HS-5 (cell line): Measurements from ENCODE around the gene DGKB.

Experiments used
- DNase-seq: peaks from one replicate; pipeline ENCODE4 v3.0.0-alpha.2; 2012; ENCODE audit warnings: low read depth

Gene DGKB

DNA sequence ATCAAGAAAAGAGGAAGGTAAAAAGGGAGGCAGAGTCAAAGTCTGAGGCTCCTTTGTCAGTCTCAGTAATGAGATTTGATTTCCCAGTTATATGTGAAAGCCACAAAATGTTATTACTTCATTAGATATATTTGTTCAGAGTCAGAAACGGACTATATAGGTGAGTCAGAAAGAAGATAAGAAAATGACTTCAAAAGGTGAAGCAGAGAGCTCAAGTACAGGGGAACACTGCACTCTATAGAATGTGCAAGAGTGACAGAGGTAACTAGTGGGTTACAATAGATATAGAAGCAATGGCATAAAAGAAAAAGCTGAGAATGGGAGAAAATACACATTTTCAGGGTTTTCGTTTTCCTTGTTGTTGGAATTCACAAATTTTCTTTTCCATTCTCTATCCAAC lies 43.3 kb downstream of the DGKB start:
- DNase-seq: no peak

DNA sequence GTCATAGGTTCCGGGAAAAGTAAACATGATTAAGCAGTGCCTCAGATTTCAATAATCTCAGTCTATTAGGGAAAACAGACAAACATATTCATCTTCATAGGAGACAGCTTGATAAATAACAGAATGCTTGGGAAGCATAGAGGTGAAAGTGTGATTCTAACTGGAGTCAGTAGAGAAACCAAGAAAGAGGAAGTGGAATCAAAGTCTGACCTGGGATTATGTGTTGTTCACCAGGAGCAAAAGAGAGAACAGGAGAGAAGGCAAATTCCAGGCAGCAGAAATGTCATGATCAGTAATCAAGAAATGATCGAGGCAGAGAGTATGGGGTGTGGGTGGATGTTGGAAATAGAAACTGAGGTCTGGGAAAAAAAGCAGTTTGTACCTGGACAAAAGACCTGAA lies 43.7 kb downstream of the DGKB start:
- no peak for DNase-seq

DNA sequence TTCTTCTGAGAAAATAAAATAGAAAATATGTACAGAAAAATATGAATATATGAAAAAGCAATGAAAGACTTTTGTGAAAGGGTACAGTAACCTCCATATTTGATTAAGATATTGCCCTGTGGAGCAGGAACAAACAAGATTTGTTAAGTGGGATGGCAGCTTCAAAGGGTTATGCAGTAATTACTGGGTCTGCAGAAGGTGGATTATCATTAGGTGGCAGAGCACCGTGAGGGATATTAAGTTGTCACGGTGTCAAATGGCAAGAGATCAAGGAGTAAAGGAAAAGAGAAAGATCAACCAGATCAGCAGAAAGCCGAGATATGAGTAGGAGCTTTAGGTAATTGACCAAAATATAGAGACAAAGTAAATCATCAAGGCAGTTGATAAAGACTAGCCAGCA lies 44.1 kb downstream of the DGKB start:
- DNase-seq: no peak

DNA sequence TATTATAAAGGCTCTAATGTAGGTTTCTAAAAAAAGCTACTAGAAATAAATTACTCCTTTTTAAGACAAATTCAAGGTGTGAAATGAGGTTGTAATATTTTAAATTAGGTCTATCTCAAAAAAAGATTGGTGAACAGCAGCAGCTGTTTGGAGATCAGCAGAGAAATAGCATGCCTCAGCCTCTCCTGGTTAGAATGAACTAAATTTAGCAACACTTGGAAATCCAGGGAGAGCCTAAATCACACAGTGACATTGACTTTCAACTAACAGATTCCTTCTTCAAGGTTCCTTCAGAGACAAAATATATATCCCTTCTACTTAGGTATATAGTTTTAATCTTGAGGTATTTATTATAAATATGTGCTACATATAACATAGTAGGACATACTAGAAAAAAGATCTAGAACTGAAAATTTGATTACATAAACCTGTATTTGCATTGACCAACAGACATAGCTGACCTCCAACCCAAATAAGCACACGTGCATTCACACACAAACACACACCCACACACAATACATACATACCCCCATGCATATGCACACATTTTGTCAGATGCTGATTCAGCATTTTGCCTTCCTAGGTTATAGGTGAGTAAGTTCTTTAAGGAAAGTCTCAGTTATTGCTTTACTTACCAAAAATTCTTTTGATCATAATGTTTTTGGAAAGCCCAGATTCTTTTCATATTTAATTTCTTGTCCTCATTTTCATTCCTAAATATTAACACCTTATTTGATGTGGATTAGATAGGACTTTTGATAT lies 47.3 kb downstream of the DGKB start:
- DNase-seq: no peak

DNA sequence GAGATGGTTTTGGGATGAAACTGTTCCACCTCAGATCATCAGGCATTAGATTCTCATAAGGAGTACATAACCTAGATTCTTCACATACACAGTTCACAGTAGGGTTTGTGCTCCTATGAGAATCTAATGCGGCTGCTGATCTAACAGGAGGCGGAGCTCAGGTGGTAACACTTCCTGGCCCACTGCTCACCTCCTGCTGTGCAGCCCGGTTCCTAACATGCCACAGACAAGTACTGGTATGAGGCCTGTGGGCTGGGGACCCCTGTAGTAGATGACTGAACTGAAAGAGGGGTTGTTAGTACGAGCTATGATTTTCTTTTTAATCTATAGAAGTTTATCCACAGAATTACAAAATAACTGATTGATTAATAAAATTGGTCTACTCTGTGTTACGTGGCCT lies 48.1 kb downstream of the DGKB start:
- DNase-seq: no peak

DNA sequence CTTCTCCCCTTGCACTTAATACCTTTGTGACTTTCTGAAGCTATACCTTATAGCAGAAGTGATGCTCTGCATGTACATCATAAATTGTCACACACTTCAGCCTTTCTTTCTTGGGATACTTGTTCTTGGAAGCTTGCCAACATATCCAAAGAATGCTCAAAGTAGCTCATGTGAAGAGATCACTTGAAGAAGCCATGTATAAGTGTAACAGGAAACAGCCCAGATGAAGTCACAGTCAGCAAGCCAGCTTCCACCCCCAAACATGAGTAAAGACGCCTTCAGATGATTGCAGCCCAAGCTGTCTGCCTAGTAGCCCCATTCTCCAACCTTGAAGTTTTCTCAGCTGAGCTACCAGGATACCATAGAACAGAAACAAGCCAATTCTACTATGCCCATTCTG lies 50.9 kb downstream of the DGKB start:
- no peak for DNase-seq

DNA sequence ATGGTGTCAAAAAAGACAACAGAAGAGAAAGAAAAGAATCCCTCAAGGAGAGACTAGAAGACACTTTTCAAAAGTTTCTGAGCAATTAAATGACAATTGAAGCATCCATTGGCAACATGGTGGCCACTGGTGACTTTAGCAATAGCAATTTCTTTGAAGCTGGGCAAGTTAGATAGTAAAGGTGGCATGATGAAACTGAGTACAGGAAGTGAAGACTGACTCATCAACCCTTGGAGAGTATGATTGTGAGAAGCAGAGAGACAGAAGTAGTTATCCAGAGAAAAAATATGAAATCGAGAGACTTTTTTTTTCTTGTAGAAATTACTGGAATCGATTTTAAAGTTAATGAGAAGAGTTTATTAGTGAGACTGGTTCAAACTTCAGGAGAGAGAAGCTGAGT lies 52.5 kb downstream of the DGKB start:
- DNase-seq: no peak

DNA sequence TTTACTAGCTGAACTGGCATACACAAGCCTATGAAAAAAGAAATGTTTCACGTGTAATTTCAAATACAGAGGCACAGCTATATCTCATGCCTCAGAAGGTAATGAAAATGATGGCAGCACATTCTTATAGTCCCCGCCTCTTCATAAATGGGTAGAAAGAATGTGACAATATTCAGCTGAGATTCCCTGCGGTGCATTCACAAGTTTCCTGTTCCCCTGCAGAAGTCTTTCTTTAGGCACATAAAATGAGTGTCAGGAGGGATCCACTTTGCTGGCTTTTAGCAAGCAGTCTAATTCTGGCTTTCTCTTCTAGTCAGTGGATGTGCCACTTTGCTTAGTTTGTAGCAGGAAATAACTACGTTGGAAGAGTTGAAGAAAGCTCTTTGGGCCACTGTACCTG lies 56.1 kb downstream of the DGKB start:
- no peak for DNase-seq

DNA sequence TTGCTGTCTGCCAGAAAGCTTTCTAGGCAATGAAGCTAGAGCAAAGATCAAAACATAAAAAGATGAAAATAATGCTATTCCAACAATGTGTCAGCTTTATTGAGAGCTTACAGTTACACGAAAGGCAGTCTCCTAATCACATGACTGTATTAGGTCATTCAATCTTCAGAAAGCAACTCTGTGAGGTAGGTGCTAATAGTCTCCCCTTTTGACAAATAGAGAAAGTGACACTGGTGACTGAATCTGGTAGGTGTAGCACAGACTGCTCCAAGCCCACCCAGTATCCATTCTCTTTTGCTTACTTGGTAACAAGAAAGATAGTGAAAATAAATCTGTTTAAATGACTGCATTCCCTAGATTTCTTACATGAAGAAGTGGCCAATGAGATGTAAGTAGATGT lies 58.8 kb downstream of the DGKB start:
- DNase-seq: no peak

DNA sequence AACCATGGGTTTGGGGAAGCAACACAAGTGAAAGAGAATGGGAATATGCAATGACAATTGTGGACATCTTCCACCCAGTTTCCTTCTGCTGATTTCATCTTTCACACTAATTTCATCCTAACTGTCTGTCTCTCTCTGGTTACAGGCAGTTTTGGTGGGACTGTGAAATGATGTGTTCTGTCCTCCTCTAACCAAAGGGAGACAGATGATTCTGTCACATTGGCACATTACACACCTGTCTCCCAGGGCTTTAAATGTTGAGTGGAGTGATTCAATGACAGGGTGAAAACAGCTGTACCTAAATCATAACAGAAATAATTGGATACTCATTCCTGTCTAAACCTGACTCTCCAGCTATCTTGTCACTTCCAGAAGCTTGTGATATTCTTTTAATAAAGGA lies 60.0 kb downstream of the DGKB start:
- no peak for DNase-seq

DNA sequence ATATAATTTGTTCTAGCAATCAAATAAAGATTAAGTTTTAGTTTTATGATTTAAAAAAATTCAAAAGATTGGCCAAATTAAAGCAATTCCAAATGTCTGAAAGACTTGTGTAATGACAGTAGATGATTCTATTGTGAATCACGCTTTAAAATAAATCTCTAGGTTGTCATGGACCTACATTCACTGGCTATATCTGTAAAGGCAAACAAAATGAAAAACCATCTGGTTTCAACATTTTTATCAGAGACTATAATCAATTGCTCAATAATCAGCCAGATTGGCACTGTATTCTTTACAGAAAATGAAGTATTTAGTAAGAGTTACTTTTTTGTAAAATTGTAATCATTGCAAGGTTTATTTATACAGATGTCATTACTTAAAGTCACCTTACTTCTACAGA lies 60.7 kb downstream of the DGKB start:
- peak; percentile 76 for DNase-seq

DNA sequence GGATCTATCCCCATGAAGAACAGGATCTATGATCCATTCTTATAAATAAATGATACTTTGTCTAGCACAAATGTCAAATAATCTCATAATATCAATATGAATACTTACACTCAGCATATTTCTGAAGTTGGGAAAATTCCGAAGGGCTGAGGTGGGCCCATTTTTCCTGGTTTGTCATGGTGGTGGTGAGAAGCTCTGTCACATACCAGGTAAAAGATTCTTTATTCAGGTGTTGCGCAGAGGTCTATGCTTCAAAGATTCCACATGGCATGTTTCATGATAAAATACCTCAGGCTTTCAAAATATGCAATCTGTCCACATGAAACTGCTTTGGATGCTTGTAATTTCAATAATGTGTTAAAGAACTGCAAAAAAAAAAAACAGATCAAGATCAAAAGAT lies 61.5 kb downstream of the DGKB start:
- DNase-seq: no peak

DNA sequence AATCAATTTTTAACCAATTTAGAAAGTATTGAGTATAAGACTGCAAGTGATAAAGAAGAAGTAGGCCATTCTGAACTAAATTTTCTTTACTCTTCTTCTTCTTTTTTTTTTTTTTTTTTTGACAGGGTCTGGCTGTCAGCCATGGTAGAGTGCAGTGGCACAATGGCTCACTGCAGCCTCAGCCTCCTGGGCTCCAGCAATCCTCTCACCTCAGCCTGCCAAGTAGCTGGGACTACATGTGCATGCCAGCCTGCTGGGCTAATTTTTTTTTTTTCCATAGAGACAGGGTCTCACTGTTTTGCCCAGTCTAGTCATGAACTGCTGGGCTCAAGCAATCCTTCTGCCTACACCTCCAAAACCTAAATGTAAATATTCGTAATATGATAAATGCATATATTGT lies 63.2 kb downstream of the DGKB start:
- no peak for DNase-seq

DNA sequence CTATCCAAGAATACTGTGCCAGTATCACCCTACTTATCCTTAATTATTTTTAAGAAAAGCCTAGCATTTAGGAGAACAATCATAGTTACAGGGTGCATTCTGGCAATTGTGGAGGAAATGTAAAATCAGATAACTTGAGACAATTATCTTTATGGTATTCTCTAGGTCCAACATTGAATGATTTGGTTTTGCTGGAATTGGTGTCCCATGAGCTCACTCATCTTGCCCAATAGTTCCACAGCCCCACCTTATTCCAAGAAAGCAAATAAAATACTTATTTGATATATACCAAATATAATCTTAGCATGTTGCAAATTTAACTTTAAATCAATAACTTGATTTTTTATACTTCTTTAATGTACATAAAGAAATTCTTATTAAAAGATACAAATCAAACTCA lies 65.3 kb downstream of the DGKB start:
- no peak for DNase-seq

DNA sequence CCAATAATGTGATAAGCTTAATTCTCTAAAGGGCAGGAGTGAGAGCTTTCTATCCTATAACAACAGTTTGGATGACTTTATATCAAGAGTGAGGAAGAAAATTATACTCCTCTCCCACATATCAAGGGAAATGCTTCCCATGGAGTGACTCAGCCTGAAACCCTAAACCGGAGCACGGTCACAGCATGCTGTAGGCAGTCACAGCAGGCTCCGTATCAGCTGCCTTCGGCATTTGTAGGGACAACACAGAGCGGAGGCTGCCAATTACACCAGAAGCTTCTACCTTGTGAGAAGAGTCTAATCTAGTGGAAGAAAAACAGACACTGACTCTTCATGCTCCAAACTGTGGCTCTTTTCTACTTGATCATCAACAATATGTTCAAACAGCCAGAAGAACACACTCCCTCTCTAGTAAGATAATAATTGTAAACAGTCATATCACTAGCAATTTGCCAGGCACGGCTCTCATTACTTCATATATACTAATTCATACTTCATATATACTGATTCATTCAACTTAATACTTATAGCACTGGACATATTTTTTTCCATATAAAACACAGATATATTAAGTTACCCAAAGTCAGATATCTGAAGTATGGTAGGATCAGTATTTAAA lies 65.9 kb downstream of the DGKB start:
- DNase-seq: peak; percentile 73

DNA sequence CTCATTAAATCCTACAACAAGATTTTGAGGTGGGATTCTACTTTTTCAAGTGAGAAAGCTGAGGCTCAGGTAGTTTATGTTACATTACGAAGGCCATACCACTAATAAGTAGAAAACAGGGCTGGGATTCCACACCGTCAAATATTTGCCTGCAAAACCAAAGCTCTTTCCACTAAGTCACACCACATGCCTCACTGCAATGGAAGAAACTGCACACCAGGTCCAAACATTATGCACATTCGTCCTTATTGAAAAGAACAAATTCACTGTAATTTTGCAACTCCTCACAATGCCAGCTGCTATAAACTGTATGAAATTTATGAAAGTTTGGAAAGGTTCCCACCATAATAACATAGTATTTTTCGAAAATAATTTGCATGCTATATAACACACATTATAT lies 66.5 kb downstream of the DGKB start:
- no peak for DNase-seq

DNA sequence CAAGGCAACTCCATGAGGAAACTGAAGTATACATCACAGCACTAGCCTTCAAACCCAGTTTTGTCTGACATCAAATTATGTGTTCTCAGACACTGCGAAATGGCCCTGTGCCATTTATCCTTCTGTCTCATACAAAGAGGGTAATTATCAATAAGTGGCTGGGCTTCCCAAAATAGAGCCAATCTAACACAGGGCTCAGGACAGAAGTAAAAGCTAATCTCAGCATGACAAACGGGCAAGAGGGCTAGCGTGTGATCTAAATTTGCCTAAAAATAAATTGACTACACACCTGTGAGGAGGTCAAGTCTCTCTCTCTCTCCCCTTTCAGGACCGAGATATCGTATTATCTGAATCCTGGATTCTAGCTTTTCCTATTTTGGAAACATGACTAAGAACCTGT lies 67.2 kb downstream of the DGKB start:
- no peak for DNase-seq

DNA sequence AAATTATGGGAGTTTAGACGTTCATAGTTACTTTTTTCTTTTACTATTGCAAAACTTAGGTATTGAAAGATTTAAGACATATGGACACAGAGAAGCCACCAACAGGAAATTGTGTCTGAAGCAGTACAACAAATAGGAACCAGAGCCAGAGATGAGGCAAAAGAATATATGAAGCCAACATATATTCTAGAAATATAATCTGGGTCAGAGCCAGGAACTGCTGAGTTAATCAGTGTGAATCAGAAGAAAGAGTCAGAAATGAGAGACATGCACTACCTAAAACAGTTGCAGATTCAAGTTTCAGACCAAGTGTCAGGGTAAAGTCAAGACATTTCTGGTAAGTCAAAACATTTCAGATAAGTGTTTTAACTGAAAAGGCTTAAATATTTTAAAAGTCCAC lies 67.7 kb downstream of the DGKB start:
- DNase-seq: peak; percentile 74

DNA sequence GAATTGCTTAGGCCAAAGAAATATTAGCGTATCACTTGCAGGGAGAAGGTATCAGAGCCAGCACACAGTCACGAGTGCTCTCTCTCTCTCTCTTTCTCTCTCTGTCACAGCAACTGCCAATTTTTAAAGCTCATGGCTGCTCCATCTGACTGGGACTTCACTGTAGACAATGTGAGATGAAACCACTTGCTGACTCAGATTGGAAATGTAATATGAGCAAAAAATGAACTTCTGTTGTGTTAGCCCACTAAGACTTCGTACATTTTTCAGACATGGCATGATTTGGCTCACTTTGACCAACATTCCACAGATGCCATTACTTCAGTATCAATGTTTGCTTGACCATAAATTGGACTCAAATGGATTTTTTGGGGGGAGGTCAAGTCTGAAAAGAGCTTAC lies 68.1 kb downstream of the DGKB start:
- DNase-seq: peak; percentile 79

DNA sequence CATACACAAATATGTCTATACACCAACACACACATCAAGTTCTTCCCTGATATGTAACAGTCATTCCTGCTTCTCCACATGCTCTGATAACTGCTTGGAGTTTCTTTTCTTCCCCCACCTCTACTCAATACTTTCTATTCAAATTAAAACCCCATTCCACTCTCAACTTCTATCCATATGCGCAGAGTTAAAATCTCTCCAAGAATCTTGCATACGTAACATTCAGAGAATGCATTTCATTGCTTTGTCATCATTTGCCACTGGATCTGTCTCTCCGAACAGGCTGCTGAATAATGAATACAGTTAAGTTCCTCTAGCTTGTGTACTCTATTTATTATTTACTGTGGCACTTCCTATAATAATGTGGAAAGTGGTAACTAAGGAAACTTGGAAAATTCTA lies 68.8 kb downstream of the DGKB start:
- DNase-seq: no peak

DNA sequence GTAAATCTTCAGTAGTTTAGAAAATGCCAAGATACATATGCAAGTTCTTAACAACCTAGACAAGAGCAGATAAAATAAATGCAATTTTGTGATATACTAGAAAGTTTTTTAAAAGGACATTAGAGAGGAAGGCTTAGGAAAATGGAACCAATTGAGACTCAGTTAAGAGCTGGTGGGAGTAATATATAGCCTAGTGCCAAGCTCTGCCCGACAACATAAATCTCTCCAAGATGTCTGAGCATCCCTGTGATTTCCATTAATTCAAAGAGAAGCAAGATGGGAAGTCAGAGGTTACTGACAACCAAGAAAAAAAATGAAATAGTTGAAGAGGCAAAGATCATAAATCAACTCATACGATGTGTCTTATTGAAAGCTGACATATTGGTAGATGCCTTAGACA lies 74.5 kb downstream of the DGKB start:
- no peak for DNase-seq

DNA sequence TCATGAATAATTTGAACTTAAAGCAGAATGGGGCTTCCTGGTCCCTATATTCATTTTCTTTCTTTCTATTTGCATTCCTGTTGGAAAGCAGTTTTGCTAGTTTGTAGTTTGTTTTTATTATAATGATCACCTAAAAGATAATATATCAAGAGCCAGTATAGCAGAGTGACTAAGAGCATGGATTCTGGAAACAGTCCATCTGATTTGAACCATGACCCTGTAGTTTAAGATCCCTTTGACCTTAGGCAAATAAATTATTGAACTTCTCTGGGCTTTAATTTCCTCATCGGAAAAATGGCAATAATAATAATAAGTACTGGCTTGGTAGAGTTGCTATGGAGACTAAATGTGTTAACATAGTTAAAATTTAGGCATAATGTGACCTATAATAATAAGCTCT lies 76.1 kb downstream of the DGKB start:
- no peak for DNase-seq

DNA sequence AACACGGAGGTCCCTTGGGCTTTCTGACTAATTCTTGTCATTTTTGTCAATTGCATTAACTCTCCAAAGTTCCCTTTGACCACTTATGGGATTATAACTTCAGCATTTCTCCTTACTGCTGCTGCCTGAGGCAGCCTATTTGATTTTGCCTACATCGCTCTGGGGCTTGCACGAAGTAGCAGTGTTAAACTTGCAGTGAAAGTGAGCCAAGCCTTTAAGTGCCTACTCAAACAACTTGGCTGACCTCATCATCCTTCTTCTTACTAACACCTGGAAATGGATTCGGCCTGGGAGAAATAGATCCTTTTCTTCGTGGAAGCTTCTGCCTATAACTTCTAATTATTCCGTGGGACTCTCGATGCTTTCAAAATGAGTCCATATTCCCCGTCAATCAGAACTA lies 76.6 kb downstream of the DGKB start:
- DNase-seq: no peak

DNA sequence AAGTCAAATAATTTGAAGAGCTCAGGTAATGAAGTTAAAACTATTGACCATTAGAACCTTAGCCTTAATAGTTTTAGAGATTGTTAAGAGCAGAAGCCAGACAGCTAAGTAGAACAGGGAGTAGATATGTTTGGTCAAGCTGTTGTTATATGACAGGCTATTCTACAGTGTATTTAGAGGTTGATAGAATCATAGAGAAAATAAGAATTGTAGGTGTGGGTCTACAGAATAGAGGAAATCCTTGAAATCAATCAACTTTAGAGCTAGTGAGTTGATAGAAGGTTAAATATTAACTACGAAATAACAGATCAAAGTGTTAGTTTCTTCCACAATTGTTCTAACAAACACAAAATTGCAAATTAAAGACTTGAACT lies 80.1 kb downstream of the DGKB start:
- no peak for DNase-seq
